Peyer's patch (tissue), 4 donors: ENCODE data around the gene PCDHA1. TPM values are rescaled to one million over a fixed set of nuclear protein-coding genes. Genes with fewer than 3 reads are reported as not detected.

ENCODE experiments used
- DNase-seq, 3 donors: peaks; one replicate each; pipeline ENCODE4 v3.0.0-alpha.2; 2017 to 2019
- H3K27ac ChIP-seq, 4 donors: fragments of 200-600 bp; sonication (generic); one replicate each; pipeline ENCODE4 v1.5.1; 2016 to 2019
- H3K27me3 ChIP-seq, 2 donors: fragments of 200-600 bp; sonication (generic); one replicate each; pipeline ENCODE4 v1.5.1; 2019
- H3K36me3 ChIP-seq, 3 donors: fragments of 200-600 bp; sonication (generic); one replicate each; pipeline ENCODE4 v1.5.1; 2016 to 2019
- H3K4me1 ChIP-seq, 4 donors: fragments of 200-600 bp; sonication (generic); one replicate each; pipeline ENCODE4 v1.5.1; 2016 to 2019
- H3K4me3 ChIP-seq, 4 donors: fragments of 200-600 bp; sonication (generic); 1 replicate in 3 of 4; 2 replicates in 1 of 4; pipeline ENCODE4 v1.5.1; 2016 to 2019; ENCODE audit warnings: mild to moderate bottlenecking in 1 of 4
- H3K9me3 ChIP-seq, 4 donors: fragments of 200-600 bp; sonication (generic); one replicate each; pipeline ENCODE4 v1.5.1; 2016 to 2019; ENCODE audit warnings: mild to moderate bottlenecking in 1 of 4
- CTCF ChIP-seq, 6 experiments: fragments of 450-650 bp in 4 of 6; fragments of 200-600 bp in 2 of 6; sonication (generic) in 1 of 6; IDR thresholded peaks; one replicate each; pipeline ENCODE4 v1.5.1; 2017 to 2019; ENCODE audit warnings: antibody characterized with exemption in 6 of 6, mild to moderate bottlenecking in 3 of 6, moderate library complexity in 1 of 6
- POLR2A ChIP-seq, 2 donors: fragments of 450-650 bp; IDR thresholded peaks; one replicate each; pipeline ENCODE4 v1.5.1; 2017; ENCODE audit warnings: antibody characterized with exemption in 2 of 2, mild to moderate bottlenecking in 2 of 2, moderate library complexity in 2 of 2
- total RNA-seq, 4 donors: library from RNA; depleted of rRNA; stranded (reverse); fragments of >200 nt; gene quantifications; one replicate each; pipeline ENCODE4 v1.1.0, GENCODE V29; 2016

PCDHA1 gene
- total RNA-seq, 4 donors from 2014 or later, result not detected

DNA sequence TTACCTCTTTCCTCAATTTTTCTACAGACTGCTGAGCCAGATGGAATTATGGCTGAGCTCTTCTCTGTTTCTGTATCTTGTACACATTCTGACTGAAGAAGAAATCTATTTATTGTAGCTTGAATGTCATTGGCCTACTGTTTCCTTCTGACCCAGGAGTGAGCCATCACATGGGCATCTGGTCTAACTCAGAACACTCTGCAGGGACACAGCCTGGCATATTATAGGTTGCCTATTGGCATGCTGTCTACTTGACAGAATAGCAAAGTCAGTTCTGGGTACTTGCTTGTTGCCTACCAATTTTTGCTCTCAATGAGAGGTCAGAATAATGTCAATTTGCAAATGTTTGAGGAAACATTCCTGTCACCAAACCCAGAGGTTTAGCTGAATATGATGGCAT is 187.6 kb downstream of the PCDHA1 start:
- Histone ChIP-seq H3K9me3 (no peaks in the 10 kb centered on the region), H3K4me1 (no peaks in the 10 kb centered on the region), H3K36me3 (no peaks in the 10 kb centered on the region), H3K4me3 (no peak overlapping the region), H3K27me3 (no peaks in the 10 kb centered on the region), H3K27ac (no peak overlapping the region)
- DNase-seq, result no peak
- TF ChIP-seq CTCF (IDR thresholded peaks at IDR 0.05) (no peak), POLR2A (IDR thresholded peaks at IDR 0.05) (no peak)

DNA sequence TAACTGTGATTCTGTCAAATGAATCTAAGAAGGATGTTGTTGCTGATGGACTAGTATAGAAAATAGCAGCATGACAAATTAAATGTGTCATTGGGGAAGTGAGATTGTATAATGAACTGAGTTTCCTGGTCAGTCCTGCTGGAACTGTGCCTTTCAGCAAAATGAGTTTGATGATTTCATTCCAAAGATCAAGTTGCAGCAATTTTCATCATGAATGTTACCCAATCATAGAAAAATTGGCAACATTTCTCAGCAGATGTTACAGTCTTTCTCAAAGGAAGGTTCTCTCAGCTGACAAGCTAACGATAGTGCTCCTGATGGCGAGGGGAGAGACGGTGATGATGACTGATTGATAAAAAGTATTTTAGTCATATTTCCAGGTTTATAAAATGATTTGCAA is 191.1 kb downstream of the PCDHA1 start:
- TF ChIP-seq CTCF (IDR thresholded peaks at IDR 0.05) (no peak), POLR2A (IDR thresholded peaks at IDR 0.05) (no peak)
- H3K27me3 ChIP-seq, result no peaks in the 10 kb centered on the region
- H3K27ac ChIP-seq, result no peak overlapping the region
- H3K4me1 ChIP-seq, result no peaks in the 10 kb centered on the region
- H3K36me3 ChIP-seq, result no peaks in the 10 kb centered on the region
- no peaks in the 10 kb centered on the region for H3K9me3 ChIP-seq
- DNase-seq, result no peak
- H3K4me3 ChIP-seq, result no peak overlapping the region

- no peak for TF ChIP-seq CTCF (IDR thresholded peaks at IDR 0.05)
- TF ChIP-seq POLR2A (IDR thresholded peaks at IDR 0.05), result no peak
- no peaks in the 10 kb centered on the region for H3K4me1 ChIP-seq
- H3K27ac ChIP-seq, result no peak overlapping the region
- no peaks in the 10 kb centered on the region for H3K27me3 ChIP-seq
- no peak for DNase-seq
- H3K4me3 ChIP-seq, result no peak overlapping the region
- H3K9me3 ChIP-seq, result no peaks in the 10 kb centered on the region
- no peaks in the 10 kb centered on the region for H3K36me3 ChIP-seq
Measured at GRCh38 chr5:140978260-140978659, 192.3 kb downstream of the PCDHA1 start.

DNA sequence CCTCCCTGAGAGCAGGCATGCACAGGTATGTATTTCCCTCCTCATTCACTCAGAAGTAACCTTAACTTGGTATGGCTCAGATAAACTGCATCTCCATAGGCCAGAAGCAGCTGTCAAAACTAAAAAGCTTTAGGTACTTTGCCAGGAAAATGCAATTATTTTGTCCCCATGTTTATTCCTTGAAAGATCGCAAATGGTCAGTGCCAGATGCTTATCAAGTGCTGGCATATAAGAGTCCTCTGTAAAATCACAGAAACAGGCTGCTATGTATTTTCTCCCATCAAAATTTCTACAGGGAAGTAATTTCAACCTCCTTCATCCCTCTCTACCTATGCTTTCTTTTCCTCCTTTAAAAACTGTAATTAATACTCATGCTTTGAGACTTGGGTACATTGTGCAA is 193.0 kb downstream of the PCDHA1 start:
- Histone ChIP-seq H3K9me3 (no peaks in the 10 kb centered on the region), H3K27ac (no peak overlapping the region), H3K27me3 (no peaks in the 10 kb centered on the region), H3K4me3 (no peak overlapping the region), H3K4me1 (no peaks in the 10 kb centered on the region), H3K36me3 (no peaks in the 10 kb centered on the region)
- DNase-seq, result no peak
- TF ChIP-seq CTCF (IDR thresholded peaks at IDR 0.05) (no peak), POLR2A (IDR thresholded peaks at IDR 0.05) (no peak)

- no peaks in the 10 kb centered on the region for H3K9me3 ChIP-seq
- no peaks in the 10 kb centered on the region for H3K4me1 ChIP-seq
- H3K4me3 ChIP-seq, result no peak overlapping the region
- H3K36me3 ChIP-seq, result no peaks in the 10 kb centered on the region
- TF ChIP-seq CTCF (IDR thresholded peaks at IDR 0.05), result no peak
- TF ChIP-seq POLR2A (IDR thresholded peaks at IDR 0.05), result no peak
- no peaks in the 10 kb centered on the region for H3K27me3 ChIP-seq
- no peak overlapping the region for H3K27ac ChIP-seq
- DNase-seq, result no peak
Measured at GRCh38 chr5:140982083-140982716, 196.3 kb downstream of the PCDHA1 start.

- no peak overlapping the region for H3K27ac ChIP-seq
- TF ChIP-seq POLR2A (IDR thresholded peaks at IDR 0.05), result no peak
- TF ChIP-seq CTCF (IDR thresholded peaks at IDR 0.05), result no peak
Measured at GRCh38 chr5:140986117-140986521, 200.2 kb downstream of the PCDHA1 start.

More at GRCh38 chr5:140986117-140986521, 200.2 kb downstream of the PCDHA1 start:
- Histone ChIP-seq H3K4me3 (no peak overlapping the region), H3K9me3 (no peaks in the 10 kb centered on the region), H3K27me3 (no peaks in the 10 kb centered on the region), H3K36me3 (no peaks in the 10 kb centered on the region), H3K4me1 (no peaks in the 10 kb centered on the region)
- no peak for DNase-seq
